HG03565 (cell line): ENCODE results near the gene CEP250.
A peak's percentile ranks its signal among the peaks of the same experiment; 100 is the strongest.

Experiments used
- ATAC-seq: cut with Tn5 transposase; IDR thresholded peaks from one replicate; pipeline ENCODE4 v1.9.1; 2021; ENCODE audit warnings: mild to moderate bottlenecking, moderate library complexity; ENCODE audit not compliant: unreplicated experiment

CEP250 gene

DNA sequence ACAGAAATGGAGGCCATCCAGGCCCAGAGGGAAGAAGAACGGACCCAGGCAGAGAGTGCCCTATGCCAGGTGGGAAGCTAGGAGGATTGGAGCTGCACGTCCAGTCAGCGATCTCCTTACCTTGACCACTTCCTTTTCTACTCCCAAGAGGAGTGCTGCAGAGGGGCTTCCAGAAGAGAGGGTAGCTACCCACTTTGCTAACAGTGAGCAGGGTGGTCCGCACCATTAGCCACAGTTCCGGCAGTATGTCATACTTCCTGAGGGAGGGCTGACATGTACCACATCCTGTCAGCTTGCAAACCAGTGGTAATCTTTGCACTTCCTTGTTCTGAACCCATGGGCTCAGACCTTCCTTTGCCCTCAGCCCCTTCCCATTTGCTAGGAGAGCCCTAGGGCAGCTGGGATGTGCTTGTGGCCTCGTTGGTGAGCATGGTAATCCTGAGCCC lies 35.4 kb downstream of the CEP250 start:
- peak; percentile 89 for ATAC-seq

DNA sequence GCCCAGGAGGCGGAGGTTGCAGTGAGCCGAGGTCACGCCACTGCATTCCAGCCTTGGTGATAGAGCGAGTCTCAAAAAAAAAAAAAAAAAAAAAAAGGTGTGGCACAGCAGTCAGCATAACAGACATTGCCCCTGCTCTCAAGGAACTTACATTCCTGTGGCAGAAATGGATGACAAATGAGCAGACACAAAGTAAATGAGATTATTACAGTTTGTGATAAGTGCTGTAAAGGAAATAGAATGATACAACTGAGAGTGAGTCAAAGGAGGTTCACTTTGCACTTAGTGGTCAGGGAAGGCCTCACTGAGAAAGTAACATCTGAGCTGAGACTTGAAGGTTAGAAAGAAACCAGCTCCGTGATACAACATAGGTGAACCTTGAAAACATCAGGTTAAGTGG lies 36.4 kb downstream of the CEP250 start:
- ATAC-seq, result no peak

- no peak for ATAC-seq
Observed at GRCh38 chr20:35492352-35492751, 37.0 kb downstream of the CEP250 start.

- no peak for ATAC-seq
Observed at GRCh38 chr20:35496481-35496880, 41.1 kb downstream of the CEP250 start.

- ATAC-seq, result no peak
Observed at GRCh38 chr20:35497320-35497719, 41.9 kb downstream of the CEP250 start.

- no peak for ATAC-seq
Observed at GRCh38 chr20:35497780-35498189, 42.4 kb downstream of the CEP250 start.

GRCh38 chr20:35499271-35499670 lies 43.9 kb downstream of the CEP250 start:
- no peak for ATAC-seq

GRCh38 chr20:35502352-35502751 lies 47.0 kb downstream of the CEP250 start:
- peak; percentile 60 for ATAC-seq

DNA sequence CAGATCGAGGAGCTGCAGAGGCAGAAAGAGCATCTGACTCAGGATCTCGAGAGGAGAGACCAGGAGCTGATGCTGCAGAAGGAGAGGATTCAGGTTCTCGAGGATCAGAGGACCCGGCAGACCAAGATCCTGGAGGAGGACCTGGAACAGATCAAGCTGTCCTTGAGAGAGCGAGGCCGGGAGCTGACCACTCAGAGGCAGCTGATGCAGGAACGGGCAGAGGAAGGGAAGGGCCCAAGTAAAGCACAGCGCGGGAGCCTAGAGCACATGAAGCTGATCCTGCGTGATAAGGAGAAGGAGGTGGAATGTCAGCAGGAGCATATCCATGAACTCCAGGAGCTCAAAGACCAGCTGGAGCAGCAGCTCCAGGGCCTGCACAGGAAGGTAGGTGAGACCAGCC lies 47.9 kb downstream of the CEP250 start:
- no peak for ATAC-seq

- no peak for ATAC-seq
Observed at GRCh38 chr20:35503841-35504561, 48.6 kb downstream of the CEP250 start.

DNA sequence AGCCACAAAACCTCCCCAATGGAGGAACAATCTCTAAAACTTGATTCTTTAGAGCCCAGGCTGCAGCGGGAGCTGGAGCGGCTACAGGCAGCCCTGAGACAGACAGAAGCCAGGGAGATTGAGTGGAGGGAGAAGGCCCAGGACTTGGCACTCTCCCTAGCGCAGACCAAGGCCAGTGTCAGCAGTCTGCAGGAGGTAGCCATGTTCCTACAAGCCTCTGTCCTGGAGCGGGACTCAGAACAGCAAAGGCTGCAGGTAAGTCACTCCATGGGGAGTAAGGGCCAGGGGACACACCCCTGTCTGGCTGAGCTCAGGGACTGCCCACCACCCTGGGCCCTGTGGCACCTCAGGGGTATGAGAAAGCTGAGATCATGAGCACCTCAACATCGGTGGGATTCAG lies 49.4 kb downstream of the CEP250 start:
- ATAC-seq, result no peak

- no peak for ATAC-seq
Observed at GRCh38 chr20:35506179-35506578, 50.8 kb downstream of the CEP250 start.

DNA sequence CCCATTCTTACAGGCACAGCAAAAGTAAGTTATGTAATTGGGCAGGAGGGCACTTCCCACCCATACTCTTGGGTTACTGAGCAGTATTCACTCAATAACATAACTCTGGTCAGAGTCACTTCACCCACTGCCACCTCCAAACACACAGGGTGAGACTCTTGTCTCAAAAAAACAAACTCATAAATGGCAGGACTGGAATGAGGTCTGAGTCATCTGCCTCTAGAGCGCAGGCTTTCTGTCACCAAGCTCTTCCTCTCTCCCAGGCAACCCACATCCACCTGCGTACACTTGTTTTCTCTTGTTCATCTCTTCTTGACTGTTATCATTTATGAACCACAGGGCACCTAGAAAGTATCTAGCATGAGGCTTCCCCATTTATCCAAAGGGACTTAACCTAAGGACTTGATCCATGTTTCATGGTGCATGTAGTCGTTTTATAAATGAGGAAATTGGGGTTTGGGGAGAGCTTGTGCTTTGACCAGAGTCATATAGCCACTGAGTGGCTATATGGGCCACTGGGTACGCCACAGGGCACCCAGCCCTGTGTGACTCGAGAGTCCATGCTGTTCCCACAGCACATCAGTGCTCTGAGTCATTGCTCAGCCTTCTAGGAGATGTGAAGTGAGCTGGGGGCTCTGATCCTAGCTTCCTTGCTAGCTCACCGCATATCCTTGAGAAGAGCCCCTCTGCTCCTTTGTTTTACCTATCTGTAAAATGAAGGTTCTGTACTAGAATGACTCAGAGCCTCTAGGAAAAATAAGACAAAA lies 51.7 kb downstream of the CEP250 start:
- no peak for ATAC-seq

GRCh38 chr20:35508493-35509218 lies 53.3 kb downstream of the CEP250 start:
- no peak for ATAC-seq

DNA sequence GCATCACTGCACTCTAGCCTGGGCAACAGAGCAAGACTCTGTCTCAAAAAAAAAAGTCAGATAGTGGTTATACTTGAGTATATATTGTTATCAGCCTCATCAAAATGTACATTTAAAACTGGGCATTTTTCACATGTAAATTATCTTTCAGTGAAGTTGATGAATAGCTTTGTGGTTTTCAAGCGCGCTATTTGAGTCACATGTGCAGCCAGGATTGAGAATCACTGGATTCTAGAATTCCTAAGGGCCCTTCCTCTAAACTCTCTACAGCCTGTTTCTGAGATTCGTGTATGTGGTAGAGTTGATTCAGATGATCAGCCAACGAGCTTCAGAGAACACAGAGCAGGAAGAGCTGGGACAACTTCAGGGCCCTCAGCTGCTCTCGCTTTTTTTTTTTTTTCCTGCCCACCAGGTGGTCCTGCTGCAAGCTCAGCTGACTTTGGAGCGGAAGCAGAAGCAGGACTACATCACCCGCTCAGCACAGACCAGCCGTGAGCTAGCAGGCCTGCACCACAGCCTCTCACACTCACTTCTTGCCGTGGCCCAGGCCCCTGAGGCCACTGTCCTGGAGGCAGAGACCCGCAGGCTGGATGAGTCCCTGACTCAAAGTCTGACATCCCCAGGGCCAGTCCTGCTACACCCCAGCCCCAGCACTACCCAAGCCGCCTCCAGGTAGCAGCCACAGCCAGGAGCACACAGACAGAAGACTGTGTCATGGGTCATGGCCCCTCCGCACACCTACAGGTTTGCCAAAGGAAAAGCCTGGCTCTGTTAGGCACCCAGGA lies 55.7 kb downstream of the CEP250 start:
- no peak for ATAC-seq

DNA sequence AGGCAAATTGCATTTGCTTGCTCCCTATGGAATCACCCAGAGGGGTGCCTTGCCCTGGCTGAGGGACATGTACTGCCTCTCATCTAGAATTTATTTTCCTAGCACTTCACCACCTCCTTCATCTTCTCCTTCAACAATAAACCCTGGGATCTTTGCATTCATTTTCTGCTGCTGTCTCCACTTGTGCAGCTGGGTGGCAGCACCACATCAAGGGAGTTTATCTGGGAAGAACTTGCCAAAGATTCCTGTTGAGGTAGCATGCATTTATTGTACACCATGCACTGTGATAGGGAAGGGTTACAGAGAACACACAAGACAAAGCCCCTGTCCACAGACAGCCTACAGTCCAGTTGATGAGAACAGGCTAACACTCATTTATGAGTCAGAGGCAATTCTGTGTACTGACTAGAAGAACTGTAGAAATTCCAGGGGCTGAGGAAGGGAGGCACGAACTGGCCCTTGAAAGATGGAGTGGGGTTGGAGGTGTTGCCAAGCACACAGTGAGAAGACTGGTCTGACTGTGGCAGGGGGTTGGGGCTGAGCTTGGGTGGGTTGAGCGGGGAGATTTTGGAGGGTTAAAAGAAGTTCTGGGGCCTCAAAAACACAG lies 56.5 kb downstream of the CEP250 start:
- no peak for ATAC-seq

- ATAC-seq, result no peak
Observed at GRCh38 chr20:35514371-35514932, 59.1 kb downstream of the CEP250 start.

DNA sequence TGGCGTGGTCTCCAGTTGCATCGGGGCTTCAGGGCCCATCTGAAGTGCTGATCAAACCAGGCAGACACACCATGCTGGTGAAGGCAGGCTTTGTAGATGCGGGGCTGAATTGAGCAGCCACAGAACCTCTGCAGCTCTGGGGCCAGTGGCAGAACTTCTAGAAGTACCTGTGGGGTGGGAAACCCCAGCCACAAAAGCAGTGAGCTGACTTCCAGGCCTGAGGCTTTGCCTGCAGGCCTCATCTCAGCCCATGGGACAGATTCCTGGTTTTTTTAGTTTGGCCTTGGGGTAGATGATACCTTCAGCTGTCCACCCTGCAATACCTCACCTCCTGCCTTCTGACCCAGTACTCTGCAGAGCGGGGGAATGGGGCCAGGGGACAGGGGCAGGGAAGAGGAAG lies 59.9 kb downstream of the CEP250 start:
- ATAC-seq, result no peak

DNA sequence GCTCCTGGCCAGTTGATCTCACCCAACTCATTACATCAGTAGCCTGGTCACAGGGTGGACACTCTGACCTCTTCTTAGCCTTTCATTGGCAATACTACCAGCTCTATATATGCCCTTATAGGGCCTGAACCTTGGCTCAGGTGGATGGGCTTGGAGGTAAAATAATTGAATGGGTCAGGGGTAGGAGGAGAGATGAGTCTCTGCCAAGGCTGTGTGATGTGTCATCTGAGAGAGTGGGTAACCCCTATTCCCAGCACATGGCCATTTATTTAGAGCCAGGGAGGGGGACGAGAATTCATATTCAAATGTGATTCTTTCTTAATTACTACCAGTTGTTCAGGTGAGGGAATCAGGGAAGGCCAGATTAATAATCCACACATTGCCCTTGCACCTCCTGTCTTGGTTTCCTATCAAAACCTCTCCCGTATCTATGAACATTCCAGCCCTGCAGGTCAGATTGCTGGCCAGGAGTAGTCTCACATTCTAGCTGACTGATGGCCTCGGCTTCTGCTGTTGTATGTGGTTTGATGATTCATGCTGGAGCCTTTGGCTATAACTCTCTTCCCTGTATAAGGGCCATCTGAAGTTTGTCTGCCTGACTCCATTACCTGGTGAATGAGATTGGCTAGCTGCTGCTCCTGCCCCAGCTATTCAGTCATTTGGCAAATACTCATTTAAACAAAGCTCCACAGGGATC lies 60.7 kb downstream of the CEP250 start:
- no peak for ATAC-seq

GRCh38 chr20:35517125-35517524 lies 61.7 kb downstream of the CEP250 start:
- no peak for ATAC-seq
